SK-N-MC (cell line): ENCODE measurements around the gene DSCAML1.

ENCODE experiments used
- EZH2 ChIP-seq: fragments of 200-600 bp; sonication (generic); IDR thresholded peaks from one replicate; pipeline ENCODE4 v1.6.1; 2017; ENCODE audit warnings: antibody characterized with exemption
- FOXP2 ChIP-seq: optimal IDR thresholded peaks from 2 replicates; pipeline ENCODE3; 2011; ENCODE audit warnings: mild to moderate bottlenecking, moderate library complexity; ENCODE audit not compliant: insufficient read depth; ENCODE audit errors: extremely low read length, control extremely low read depth
- POLR2AphosphoS5 ChIP-seq: IDR thresholded peaks from 2 replicates; pipeline ENCODE4 v1.6.1; 2012; ENCODE audit warnings: mild to moderate bottlenecking, low read depth, low read length, borderline replicate concordance

DNA sequence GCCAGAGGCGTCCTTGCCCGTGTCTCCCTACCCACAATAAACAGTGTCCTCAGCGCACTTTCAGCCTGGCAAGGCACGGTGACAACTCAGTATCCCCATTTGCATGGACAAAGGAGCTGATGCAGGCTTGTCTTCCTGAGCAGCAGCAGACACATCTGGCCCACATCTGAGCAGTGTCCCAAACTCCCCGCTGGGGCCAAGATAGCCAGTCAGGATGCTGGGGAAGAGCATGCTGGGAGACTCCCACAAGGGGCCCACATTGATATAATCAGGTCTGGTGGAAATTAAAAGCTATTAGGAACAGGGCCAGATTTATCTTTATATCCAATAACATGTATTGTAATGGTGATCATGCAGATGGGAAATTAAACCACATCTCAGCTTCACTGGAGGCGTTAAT lies 24.7 kb downstream of the DSCAML1 start:
- TF ChIP-seq EZH2 (no peak), POLR2AphosphoS5 (no peak), FOXP2 (no peak)
